ENCODE measurements around the gene ANKRD62. TPM values are rescaled to one million over a fixed set of nuclear protein-coding genes. Genes with fewer than 3 reads are reported as not detected.

ANKRD62 gene
- total RNA-seq, 1 donor from 2014 or later = 1.2 TPM

DNA sequence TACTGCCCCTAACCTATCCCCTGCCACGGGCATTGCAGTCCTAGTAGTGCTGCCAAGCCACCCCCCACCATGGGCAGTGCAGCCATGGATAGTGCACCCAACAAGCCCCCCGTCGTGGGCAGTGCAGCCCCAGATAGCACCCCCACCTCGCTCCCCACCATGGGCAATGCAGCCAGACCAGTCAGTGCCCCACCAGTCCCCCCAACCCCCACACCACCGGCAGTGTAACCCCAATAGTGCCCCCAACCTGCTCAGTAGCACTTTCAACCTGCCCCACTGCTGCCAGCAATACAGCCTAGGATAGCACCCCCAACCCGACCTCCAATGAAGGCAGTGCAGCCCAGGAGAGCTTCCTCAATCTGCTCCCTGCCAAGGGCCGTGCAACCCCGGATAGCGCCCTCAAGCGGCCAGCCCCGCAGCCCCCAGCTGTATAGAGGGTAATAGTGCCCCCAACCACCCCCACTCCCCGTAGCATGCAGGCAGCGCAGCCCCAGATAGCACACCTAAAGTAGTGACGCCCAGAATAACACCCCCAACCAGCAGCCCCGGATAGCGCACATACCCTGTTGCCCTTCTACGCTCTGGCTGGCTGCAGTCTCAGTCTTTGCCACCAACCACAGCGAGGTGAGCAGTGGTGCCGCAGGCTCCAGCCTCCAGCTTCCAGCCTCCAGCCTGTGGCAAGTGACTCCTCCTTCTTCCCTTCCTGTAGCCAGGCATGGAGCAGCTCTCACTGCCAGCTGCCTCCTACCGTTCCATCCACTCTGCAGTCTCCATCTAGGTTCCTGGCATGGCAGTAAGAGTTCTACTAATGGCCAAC lies 45.4 kb upstream of the ANKRD62 start:
- DNase-seq (ENCODE audit: extremely low spot score in 2 of 2) = no peak
- Histone ChIP-seq H3K27me3 (no peaks in the 10 kb centered on the region), H3K9me3 (no peaks in the 10 kb centered on the region), H3K4me1 (no peaks in the 10 kb centered on the region), H3K4me3 (no peak overlapping the region), H3K27ac (no peak overlapping the region), H3K36me3 (no peaks in the 10 kb centered on the region)
- intact Hi-C loops (cut with DNase I) = no loop called here
- TF ChIP-seq POLR2AphosphoS5 (IDR thresholded peaks at IDR 0.05; ENCODE audit: insufficient read depth in 1 of 2, low read depth in 1 of 2) (no peak), POLR2A (IDR thresholded peaks at IDR 0.05) (no peak)
- TF ChIP-seq, protein P1, sequence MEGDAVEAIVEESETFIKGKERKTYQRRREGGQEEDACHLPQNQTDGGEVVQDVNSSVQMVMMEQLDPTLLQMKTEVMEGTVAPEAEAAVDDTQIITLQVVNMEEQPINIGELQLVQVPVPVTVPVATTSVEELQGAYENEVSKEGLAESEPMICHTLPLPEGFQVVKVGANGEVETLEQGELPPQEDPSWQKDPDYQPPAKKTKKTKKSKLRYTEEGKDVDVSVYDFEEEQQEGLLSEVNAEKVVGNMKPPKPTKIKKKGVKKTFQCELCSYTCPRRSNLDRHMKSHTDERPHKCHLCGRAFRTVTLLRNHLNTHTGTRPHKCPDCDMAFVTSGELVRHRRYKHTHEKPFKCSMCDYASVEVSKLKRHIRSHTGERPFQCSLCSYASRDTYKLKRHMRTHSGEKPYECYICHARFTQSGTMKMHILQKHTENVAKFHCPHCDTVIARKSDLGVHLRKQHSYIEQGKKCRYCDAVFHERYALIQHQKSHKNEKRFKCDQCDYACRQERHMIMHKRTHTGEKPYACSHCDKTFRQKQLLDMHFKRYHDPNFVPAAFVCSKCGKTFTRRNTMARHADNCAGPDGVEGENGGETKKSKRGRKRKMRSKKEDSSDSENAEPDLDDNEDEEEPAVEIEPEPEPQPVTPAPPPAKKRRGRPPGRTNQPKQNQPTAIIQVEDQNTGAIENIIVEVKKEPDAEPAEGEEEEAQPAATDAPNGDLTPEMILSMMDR (IDR thresholded peaks at IDR 0.05) = no peak

DNA sequence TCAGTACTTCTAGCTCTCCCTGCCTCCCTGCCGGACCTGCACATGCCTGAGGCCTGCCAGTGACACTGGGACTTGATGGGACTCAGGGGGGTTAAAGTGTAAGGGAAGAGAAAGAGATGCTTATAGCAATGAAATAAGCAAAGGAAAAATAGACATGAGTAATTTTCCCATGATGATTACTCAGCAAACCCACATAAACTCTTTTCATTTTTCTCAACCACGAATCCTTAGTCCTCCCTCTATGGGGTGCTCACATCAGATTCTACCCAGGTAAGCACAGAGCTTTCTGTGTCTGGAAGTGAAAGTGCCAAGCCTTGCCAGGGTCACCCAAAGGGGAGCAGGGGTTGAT lies 44.8 kb upstream of the ANKRD62 start:
- no peak for DNase-seq (ENCODE audit: extremely low spot score in 2 of 2)
- intact Hi-C loops (cut with DNase I) = no loop called here
- no peaks in the 10 kb centered on the region for H3K9me3 ChIP-seq
- no peaks in the 10 kb centered on the region for H3K4me1 ChIP-seq
- no peaks in the 10 kb centered on the region for H3K36me3 ChIP-seq
- TF ChIP-seq POLR2A (IDR thresholded peaks at IDR 0.05) = no peak
- no peak for TF ChIP-seq POLR2AphosphoS5 (IDR thresholded peaks at IDR 0.05; ENCODE audit: insufficient read depth in 1 of 2, low read depth in 1 of 2)
- TF ChIP-seq, protein P1 (IDR thresholded peaks at IDR 0.05) = no peak
- H3K27ac ChIP-seq = no peak overlapping the region
- no peaks in the 10 kb centered on the region for H3K27me3 ChIP-seq
- no peak overlapping the region for H3K4me3 ChIP-seq

DNA sequence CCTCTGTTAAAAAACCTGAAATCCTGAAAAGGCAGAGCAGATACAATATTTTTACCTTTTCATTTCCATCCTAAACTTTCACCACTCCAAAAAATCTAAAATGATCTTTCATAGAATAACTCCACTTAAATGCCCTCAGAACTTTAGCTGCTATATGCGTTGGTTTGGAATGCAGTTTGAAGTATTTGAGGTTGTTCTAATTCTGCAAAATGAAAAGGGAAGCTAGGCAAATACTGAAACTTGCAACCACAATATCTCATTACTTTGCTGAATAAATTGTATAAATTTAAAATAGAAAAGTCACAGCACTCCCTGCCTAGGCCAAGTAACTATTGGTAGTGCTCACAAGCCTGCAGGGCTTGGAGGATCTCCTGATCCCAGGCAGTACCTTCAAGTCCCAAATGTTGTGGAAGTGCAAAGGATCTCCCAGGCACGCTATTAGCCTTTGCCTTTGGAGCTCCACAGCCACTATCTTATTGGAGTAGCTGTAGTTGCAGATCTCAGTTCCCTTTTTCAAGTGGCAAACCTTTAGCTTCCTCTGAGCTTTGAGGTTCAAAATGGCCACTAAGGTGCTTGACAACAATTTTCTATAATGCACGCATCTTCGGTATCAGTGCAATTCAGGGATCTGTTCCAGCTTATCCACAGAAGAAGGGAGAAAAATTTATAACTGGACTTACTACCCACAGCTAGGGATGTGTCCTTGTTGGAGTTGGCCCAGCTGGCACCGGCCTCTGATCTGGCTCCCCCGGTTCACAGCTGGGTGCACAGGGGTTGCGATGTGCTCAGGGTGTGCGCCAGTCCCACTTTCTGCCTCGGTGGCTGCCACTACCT lies 43.4 kb upstream of the ANKRD62 start:
- TF ChIP-seq, protein P1 (IDR thresholded peaks at IDR 0.05) = no peak
- TF ChIP-seq POLR2A (IDR thresholded peaks at IDR 0.05) = no peak
- TF ChIP-seq POLR2AphosphoS5 (IDR thresholded peaks at IDR 0.05; ENCODE audit: insufficient read depth in 1 of 2, low read depth in 1 of 2) = no peak
- no peak for DNase-seq (ENCODE audit: extremely low spot score in 2 of 2)
- Histone ChIP-seq H3K27me3 (no peaks in the 10 kb centered on the region), H3K36me3 (no peaks in the 10 kb centered on the region), H3K9me3 (no peaks in the 10 kb centered on the region), H3K27ac (no peak overlapping the region), H3K4me3 (no peak overlapping the region), H3K4me1 (no peaks in the 10 kb centered on the region)
- intact Hi-C loops (cut with DNase I) = no loop called here

DNA sequence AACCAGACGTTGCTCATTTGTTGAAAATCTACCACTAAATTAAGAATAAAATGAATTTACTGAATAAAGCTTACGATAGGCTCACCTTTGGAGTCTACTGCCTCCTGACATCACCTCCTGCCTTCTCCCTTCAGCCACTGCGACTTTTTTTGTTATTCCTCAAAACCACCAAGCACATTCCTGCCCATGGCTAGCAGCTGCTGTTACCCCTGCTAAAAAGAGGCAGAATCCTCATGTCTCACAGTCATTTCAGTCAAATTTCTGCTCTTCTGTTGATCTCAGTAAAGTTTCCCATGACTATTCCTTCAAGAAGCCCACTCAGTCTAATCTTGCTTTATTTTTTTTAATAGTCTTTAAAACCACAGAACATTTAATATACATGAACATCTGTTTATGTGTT lies 40.8 kb upstream of the ANKRD62 start:
- no peak overlapping the region for H3K27ac ChIP-seq
- no peaks in the 10 kb centered on the region for H3K27me3 ChIP-seq
- no peaks in the 10 kb centered on the region for H3K9me3 ChIP-seq
- DNase-seq (ENCODE audit: extremely low spot score in 2 of 2) = no peak
- H3K36me3 ChIP-seq = no peaks in the 10 kb centered on the region
- no peaks in the 10 kb centered on the region for H3K4me1 ChIP-seq
- no peak overlapping the region for H3K4me3 ChIP-seq
- no peak for TF ChIP-seq POLR2A (IDR thresholded peaks at IDR 0.05)
- TF ChIP-seq, protein P1 (IDR thresholded peaks at IDR 0.05) = no peak
- TF ChIP-seq POLR2AphosphoS5 (IDR thresholded peaks at IDR 0.05; ENCODE audit: insufficient read depth in 1 of 2, low read depth in 1 of 2) = no peak
- intact Hi-C loops (cut with DNase I) = no loop called here

DNA sequence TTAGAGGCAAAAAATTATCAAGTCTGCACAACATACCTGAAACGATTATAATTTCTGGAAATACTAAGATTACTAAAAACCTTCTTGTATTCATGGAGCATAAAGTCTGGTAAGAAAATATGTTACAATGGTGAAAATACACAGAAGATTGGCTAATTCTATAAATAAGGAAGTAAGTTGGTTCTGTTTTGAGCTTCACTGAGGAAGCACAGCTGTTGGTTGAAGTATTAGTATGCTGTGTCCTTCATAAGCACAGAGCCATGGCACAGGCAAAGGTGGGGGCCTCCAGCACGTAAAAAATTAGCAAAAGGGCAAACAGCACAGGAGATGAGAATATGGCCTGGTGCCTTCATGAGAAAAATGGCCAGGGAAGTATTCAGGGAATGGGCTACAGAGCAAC lies 40.4 kb upstream of the ANKRD62 start:
- TF ChIP-seq POLR2A (IDR thresholded peaks at IDR 0.05) (no peak), POLR2AphosphoS5 (IDR thresholded peaks at IDR 0.05; ENCODE audit: insufficient read depth in 1 of 2, low read depth in 1 of 2) (no peak)
- TF ChIP-seq, protein P1 (IDR thresholded peaks at IDR 0.05) = no peak
- Histone ChIP-seq H3K27me3 (no peaks in the 10 kb centered on the region), H3K36me3 (no peaks in the 10 kb centered on the region), H3K4me1 (no peaks in the 10 kb centered on the region), H3K4me3 (no peak overlapping the region), H3K9me3 (no peaks in the 10 kb centered on the region), H3K27ac (no peak overlapping the region)
- intact Hi-C loops (cut with DNase I) = no loop called here
- DNase-seq (ENCODE audit: extremely low spot score in 2 of 2) = no peak

Measured in vagina (tissue), 2 donors.